Measurements from ENCODE around the gene NRSN2.
"Not testable (repeated sequence)": the region's sequence is repeated elsewhere in the genome, so short reads cannot be mapped to it uniquely, and the experiment has no call there.

NRSN2 gene

GRCh38 chr20:325045-325888 lies 21.6 kb upstream of the NRSN2 start, which contains the start of gene SOX12:
SOX12 (plus strand) TSS chr20:325552; CDS start chr20:325925, 373 bp downstream.
- in situ Hi-C loops (cut with MboI; ENCODE audit: low sequenced_read_pairs): no loop called here

GRCh38 chr20:325889-326644 lies 20.8 kb upstream of the NRSN2 start:
- in situ Hi-C loops (cut with MboI; ENCODE audit: low sequenced_read_pairs): no loop called here

DNA sequence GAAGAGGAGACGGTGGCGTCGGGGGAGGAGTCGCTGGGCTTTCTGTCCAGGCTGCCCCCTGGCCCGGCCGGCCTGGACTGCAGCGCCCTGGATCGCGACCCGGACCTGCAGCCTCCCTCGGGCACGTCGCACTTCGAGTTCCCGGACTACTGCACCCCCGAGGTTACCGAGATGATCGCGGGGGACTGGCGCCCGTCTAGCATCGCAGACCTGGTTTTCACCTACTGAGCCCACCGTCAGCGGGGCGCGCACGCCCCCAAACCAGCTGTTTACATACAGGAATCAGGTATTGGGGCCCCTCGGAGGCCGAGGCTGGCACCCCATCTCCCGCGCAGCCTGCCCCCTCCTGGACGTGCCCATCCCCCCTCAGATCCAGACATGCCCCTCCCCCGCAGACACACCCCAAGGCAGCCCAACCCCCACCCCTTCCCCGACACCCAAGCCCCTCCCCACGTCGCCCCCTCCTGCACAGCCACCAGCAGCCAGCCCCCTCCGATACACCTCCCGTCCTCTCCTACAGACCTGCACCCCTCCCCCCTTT lies 20.2 kb upstream of the NRSN2 start:
- in situ Hi-C loops (cut with MboI; ENCODE audit: low sequenced_read_pairs): no loop called here

GRCh38 chr20:327186-328026 lies 19.5 kb upstream of the NRSN2 start:
- in situ Hi-C loops (cut with MboI; ENCODE audit: low sequenced_read_pairs): no loop called here

DNA sequence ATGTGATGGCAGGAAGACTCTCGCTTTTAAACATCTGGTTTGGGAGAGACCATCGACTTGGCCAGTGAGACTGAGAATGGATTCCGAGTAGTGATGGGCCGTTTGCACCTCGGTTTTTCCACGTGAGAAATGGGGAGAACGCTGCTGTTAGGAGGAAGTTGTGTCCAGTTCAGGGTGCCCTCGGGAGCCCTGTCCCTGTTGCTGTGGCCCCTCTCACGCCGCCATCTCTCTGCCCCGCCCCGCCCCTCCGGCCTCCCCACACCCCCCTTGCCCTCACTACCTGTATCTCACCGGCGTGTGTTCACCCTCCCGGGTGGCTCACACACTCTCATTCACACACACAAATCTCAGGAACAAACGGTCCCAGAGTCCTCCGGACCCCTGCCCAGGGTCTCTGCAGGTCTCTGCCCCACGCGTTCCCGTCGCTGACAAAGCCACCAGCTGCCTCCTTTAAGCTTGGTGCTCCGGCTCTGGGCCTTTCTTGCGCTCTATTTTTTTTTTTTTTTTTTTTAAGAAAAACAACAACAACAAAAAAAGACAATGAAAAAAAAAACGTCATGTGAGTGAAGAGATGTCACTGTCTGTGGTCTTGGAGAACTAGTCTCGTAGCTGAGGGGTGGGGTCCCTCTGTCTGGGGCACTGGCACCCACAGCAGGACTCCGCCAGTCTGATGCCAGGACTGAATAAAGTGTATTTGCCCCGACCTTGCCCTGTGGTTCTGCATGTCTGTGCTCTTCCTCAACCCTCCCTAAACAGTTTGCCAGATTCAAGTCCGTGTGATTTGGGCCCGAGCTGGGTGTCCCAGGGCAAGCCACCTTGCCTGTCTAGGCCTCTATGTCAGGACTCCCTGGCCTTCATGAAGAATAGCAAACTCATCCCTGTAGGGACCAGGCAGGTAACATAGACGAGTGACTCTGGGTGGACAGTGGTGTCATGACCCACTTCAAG lies 18.6 kb upstream of the NRSN2 start:
- in situ Hi-C loops (cut with MboI; ENCODE audit: low sequenced_read_pairs): no loop called here

GRCh38 chr20:328975-329695 lies 17.8 kb upstream of the NRSN2 start:
- in situ Hi-C loops (cut with MboI; ENCODE audit: low sequenced_read_pairs): no loop called here

DNA sequence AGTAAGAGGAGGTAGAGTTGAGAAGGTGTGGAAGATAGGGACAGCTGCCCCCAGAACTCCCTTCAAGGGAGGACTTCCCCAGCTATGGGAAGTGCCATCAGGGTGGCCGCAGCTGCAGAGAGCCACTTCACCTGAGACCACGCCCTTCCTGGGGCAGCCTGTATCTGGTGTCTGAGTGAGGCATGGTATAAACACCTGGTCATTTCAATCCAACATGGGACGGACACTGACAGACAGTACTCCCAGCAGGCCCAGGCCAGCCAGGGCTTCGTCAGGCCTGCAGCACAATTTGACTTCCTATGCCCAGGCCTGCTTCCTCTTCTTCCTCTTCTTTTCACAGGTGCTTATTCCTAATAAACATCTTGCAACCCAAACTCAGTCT lies 17.1 kb upstream of the NRSN2 start:
- in situ Hi-C loops (cut with MboI; ENCODE audit: low sequenced_read_pairs): no loop called here

- in situ Hi-C loops (cut with MboI; ENCODE audit: low sequenced_read_pairs): no loop called here
Measured at GRCh38 chr20:330233-331149, 16.4 kb upstream of the NRSN2 start.

- in situ Hi-C loops (cut with MboI; ENCODE audit: low sequenced_read_pairs): no loop called here
Measured at GRCh38 chr20:334578-334977, 12.3 kb upstream of the NRSN2 start.

GRCh38 chr20:336040-336439 lies 10.9 kb upstream of the NRSN2 start:
- in situ Hi-C loops (cut with MboI; ENCODE audit: low sequenced_read_pairs): not testable (repeated sequence)

GRCh38 chr20:341682-342081 lies 5.2 kb upstream of the NRSN2 start:
- in situ Hi-C loops (cut with MboI; ENCODE audit: low sequenced_read_pairs): no loop called here

DNA sequence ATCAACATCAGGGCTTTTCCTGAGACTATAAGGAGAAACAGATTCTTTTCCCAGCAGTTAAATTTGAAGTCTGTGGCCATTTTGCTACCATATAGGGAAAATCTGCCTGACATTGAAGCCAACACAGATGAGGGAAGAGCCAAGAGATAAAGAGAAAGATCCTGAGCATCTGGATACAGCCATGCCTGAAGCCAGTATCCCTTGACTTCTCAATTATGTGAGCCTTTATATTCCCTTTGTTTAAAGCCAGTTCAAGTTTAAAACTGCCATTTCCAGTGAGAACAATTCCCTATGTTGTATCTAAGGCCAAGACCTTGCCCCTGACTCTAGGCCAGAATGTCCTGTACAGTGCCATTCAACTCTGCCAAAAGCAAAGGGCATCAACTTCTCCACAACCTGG lies 3.8 kb upstream of the NRSN2 start:
- in situ Hi-C loops (cut with MboI; ENCODE audit: low sequenced_read_pairs): no loop called here

GRCh38 chr20:346033-346639 lies 775 bp upstream of the NRSN2 start:
- in situ Hi-C loops (cut with MboI; ENCODE audit: low sequenced_read_pairs): no loop called here

DNA sequence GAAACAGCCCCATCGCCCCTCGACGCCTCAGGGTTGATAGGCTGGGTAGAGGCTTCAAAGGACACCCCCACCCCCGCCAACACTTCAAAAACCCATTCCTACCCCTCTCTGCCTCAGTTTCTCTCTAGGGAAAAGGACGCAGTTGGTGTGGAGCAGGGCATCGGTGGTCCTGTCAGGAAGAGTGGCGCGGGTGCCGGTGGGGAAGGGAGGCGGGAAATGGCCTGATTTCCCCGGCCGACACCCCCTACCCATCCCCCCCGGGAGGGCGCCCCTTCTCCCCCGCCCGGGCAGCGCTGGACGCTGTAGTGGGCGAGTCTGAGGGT lies 367 bp downstream of the NRSN2 start:
- in situ Hi-C loops (cut with MboI; ENCODE audit: low sequenced_read_pairs): no loop called here

- in situ Hi-C loops (cut with MboI; ENCODE audit: low sequenced_read_pairs): no loop called here
Measured at GRCh38 chr20:347640-348484, 951 bp downstream of the NRSN2 start.

GRCh38 chr20:348972-349841 lies 2.3 kb downstream of the NRSN2 start:
- in situ Hi-C loops (cut with MboI; ENCODE audit: low sequenced_read_pairs): no loop called here
